CD1c-positive myeloid dendritic cell (primary cell): ENCODE results near the gene ATP2A2.
"Not testable (repeated sequence)": the region's sequence is repeated elsewhere in the genome, so short reads cannot be mapped to it uniquely, and the experiment has no call there.

Source experiments
- DNase-seq: peaks from one replicate; pipeline ENCODE4 v3.0.0-alpha.2; 2016; ENCODE audit errors: extremely low spot score

ATP2A2 gene

GRCh38 chr12:110367181-110367864, 86.3 kb downstream of the ATP2A2 start:
- DNase-seq = no peak

GRCh38 chr12:110369992-110370391, 88.9 kb downstream of the ATP2A2 start:
- no peak for DNase-seq

- no peak for DNase-seq
Observed at GRCh38 chr12:110370732-110371231, 89.7 kb downstream of the ATP2A2 start.

- no peak for DNase-seq
Observed at GRCh38 chr12:110371408-110372055, 90.5 kb downstream of the ATP2A2 start.

GRCh38 chr12:110372056-110372425, 91.0 kb downstream of the ATP2A2 start:
- no peak for DNase-seq

GRCh38 chr12:110373025-110373424, 92.0 kb downstream of the ATP2A2 start:
- DNase-seq = no peak

- DNase-seq = no peak
Observed at GRCh38 chr12:110373425-110373824, 92.4 kb downstream of the ATP2A2 start.

GRCh38 chr12:110373962-110374611, 93.0 kb downstream of the ATP2A2 start:
- no peak for DNase-seq

- DNase-seq = not testable (repeated sequence)
Observed at GRCh38 chr12:110378131-110378790, 97.2 kb downstream of the ATP2A2 start.

- peak; percentile 51 for DNase-seq
Observed at GRCh38 chr12:110379197-110379596, 98.2 kb downstream of the ATP2A2 start.

- peak; percentile 13 for DNase-seq
Observed at GRCh38 chr12:110379631-110380030, 98.6 kb downstream of the ATP2A2 start.

GRCh38 chr12:110382683-110383082, 101.6 kb downstream of the ATP2A2 start:
- no peak for DNase-seq
